22Rv1 (cell line): ENCODE measurements around the gene SCYL3.

Experiments used
- H3K27ac ChIP-seq: fragments of 450-650 bp; 2 replicates; pipeline ENCODE4 v1.5.1; 2017
- CTCF ChIP-seq: fragments of 450-650 bp; IDR thresholded peaks from 2 replicates; pipeline ENCODE4 v1.5.1; 2017; ENCODE audit warnings: mild to moderate bottlenecking
- ZFX ChIP-seq: fragments of 450-650 bp; IDR thresholded peaks from 2 replicates; pipeline ENCODE4 v1.6.1; 2017; ENCODE audit warnings: antibody characterized with exemption, borderline replicate concordance

Gene SCYL3

GRCh38 chr1:169893645-169894423 lies at the start of gene SCYL3:
Gene SCYL3 (minus strand): TSS chr1:169893896. CDS start chr1:169888840, 5,056 bp downstream.
- peak within 1 kb of the TSS; percentile 87 for H3K27ac ChIP-seq

GRCh38 chr1:169941982-169942830 lies 48.5 kb upstream of the SCYL3 start:
- TF ChIP-seq CTCF, result no peak
- no peak for TF ChIP-seq ZFX
- H3K27ac ChIP-seq, result no peak overlapping the region

More at GRCh38 chr1:169893645-169894423, at the start of gene SCYL3:
- TF ChIP-seq ZFX (no peak), CTCF (no peak)

- TF ChIP-seq CTCF (no peak), ZFX (no peak)
- no peak overlapping the region for H3K27ac ChIP-seq
Measured at GRCh38 chr1:169933984-169934725, 40.5 kb upstream of the SCYL3 start.

GRCh38 chr1:169931795-169932231 lies 38.1 kb upstream of the SCYL3 start:
- no peak for TF ChIP-seq CTCF
- TF ChIP-seq ZFX, result no peak
- no peak overlapping the region for H3K27ac ChIP-seq

GRCh38 chr1:169929210-169929526 lies 35.5 kb upstream of the SCYL3 start:
- no peak for TF ChIP-seq ZFX
- TF ChIP-seq CTCF, result peak; percentile 64
- H3K27ac ChIP-seq, result no peak overlapping the region

- TF ChIP-seq ZFX, result no peak
- peak; percentile 91 for TF ChIP-seq CTCF
- H3K27ac ChIP-seq, result no peak overlapping the region
Measured at GRCh38 chr1:169928438-169929209, 34.9 kb upstream of the SCYL3 start.
